ENCODE measurements around the gene ANKRD6.

Gene ANKRD6

DNA sequence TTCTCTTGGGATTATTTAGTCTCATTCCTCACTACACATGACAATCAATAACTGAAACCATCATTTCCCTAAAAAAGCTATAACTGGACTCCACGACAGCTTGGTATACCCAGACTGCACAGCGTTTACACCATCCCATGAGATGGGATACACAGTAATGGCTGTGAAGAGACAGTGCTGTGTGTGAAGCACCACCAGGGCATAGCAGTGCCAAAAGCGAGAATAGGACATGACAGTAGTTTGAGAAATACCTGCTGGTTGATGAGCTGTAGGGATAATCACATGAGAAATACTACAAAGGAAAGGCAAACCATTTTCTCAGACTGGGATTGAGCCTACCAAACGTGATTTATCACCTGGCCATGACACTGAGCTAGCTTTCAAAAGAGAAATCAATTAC, 228.0 kb downstream of the ANKRD6 start:
- TF ChIP-seq, protein P1, sequence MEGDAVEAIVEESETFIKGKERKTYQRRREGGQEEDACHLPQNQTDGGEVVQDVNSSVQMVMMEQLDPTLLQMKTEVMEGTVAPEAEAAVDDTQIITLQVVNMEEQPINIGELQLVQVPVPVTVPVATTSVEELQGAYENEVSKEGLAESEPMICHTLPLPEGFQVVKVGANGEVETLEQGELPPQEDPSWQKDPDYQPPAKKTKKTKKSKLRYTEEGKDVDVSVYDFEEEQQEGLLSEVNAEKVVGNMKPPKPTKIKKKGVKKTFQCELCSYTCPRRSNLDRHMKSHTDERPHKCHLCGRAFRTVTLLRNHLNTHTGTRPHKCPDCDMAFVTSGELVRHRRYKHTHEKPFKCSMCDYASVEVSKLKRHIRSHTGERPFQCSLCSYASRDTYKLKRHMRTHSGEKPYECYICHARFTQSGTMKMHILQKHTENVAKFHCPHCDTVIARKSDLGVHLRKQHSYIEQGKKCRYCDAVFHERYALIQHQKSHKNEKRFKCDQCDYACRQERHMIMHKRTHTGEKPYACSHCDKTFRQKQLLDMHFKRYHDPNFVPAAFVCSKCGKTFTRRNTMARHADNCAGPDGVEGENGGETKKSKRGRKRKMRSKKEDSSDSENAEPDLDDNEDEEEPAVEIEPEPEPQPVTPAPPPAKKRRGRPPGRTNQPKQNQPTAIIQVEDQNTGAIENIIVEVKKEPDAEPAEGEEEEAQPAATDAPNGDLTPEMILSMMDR (IDR thresholded peaks at IDR 0.05; ENCODE audit: insufficient read depth, low read length, missing control alignments), result no peak
- ChIA-PET POLR2A (no interaction called here), CTCF (interaction anchor here (1.6 kb wide), 1 partner anchor 9 kb away, joined by 5 read pairs; no protein-coding TSS in a partner anchor)

DNA sequence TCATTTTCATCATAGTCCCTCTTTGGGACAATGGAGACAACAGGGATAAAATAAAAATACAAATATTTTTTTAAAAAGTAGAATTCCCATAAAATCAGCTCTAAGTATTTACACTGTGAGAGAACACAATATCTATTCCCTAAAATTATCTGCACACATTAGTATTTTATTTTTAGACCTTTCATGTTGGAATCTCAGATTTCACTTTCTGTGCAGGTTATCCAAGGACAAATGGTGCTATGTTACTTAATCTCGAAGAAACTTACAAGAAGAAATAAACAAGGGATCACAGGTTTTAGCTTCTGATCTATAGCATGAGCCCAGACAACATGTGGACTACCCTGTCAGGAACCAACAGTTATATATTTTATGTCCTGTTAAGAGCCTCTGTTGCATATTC, 228.6 kb downstream of the ANKRD6 start:
- ChIA-PET CTCF (interaction anchor here (1.6 kb wide), 1 partner anchor 9 kb away, joined by 5 read pairs; no protein-coding TSS in a partner anchor), POLR2A (no interaction called here)
- no peak for DNase-seq (ENCODE audit: low read depth, low spot score)
- H3K4me3 ChIP-seq (ENCODE audit: low read depth, low read length), result no peak overlapping the region
- TF ChIP-seq, protein P1 (IDR thresholded peaks at IDR 0.05; ENCODE audit: insufficient read depth, low read length, missing control alignments), result no peak

More for the DNA sequence above, 228.0 kb downstream of the ANKRD6 start:
- no peak for DNase-seq (ENCODE audit: low read depth, low spot score)
- no peak overlapping the region for H3K4me3 ChIP-seq (ENCODE audit: low read depth, low read length)

DNA sequence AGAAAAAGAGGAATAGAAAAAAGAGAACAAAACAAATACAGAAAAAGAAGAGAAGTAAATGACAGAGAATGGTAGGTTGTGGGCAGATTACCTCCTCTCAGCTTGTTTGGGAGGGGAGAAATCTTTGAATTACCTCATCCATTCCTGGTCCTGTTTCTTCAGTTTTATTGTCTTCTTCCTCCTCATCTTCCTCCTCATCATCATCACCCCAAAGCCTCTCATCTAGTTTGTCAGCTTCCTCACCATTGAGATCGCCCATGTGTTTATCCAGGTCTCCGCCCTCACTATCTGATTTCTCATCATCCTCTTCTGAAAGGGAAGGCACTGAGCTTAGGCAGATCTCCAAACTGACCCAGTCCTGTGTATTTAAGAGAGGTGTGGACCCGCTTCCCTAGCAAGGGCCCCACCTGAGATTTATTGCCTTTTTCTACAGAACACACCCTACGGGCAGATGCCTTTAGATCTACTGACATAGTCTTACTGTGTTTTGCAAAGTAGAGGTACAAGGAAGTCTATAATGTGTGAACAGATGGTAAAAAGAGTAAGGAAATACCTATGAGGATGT, 229.8 kb downstream of the ANKRD6 start:
- ChIA-PET POLR2A (no interaction called here), CTCF (no interaction called here)
- no peak for DNase-seq (ENCODE audit: low read depth, low spot score)
- TF ChIP-seq, protein P1 (IDR thresholded peaks at IDR 0.05; ENCODE audit: insufficient read depth, low read length, missing control alignments), result no peak
- no peak overlapping the region for H3K4me3 ChIP-seq (ENCODE audit: low read depth, low read length)

DNA sequence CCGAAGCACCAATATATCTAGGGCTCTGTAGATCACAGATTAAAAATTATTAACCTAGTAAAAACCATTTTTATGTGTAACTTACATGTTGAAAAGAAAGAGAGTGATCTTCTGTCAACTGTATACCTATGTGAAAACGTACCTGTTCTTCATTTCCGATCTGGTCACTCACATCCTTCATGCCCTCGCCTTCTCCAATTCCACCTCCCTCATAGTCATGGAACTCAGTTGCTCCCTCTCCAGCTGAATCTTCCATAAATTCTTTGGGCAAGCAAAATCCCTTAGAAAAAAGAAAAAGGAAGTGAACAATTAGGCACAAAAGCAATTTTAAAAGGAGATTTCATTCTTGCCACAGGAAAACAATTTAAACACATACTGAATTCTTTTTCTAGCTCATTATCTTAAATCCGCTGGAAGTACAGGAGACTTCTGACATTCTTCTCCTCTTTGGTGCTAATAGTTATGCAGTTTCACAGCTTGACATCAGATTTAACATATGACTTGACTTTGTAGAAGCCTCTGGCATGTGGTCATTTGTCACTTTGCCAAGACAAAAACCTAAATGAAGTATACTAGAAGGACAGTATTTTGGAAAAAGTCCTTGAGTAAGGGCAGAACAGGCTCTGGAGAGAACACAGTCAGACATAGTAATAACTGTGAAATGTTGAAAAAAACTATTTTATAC, 235.1 kb downstream of the ANKRD6 start:
- DNase-seq (ENCODE audit: low read depth, low spot score), result peak; percentile 3
- TF ChIP-seq, protein P1 (IDR thresholded peaks at IDR 0.05; ENCODE audit: insufficient read depth, low read length, missing control alignments), result no peak
- H3K4me3 ChIP-seq (ENCODE audit: low read depth, low read length), result no peak overlapping the region
- POLR2A ChIA-PET, result interaction anchor here (0.6 kb wide), 1 partner anchor 27 kb away, joined by 3 read pairs; no protein-coding TSS in a partner anchor
- CTCF ChIA-PET, result no interaction called here

DNA sequence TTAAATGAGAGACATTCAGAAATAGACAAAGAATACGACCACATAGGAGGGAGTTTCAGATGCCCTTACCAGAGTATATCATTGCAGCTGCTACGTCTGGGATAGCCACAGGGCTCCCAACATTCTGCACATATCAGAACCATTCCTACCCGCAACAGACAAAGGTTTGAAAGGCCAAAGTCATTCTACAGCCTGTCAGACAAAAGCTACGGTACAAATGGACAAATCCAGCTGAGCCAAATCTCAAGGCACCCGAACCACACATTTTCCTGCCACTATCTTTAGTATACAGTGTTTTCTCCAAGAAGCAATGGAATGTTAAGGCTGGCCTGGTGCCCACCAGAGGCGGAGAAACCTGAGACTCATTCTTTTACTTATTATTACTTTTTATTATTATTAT, 236.1 kb downstream of the ANKRD6 start:
- ChIA-PET POLR2A (no interaction called here), CTCF (no interaction called here)
- H3K4me3 ChIP-seq (ENCODE audit: low read depth, low read length), result no peak overlapping the region
- TF ChIP-seq, protein P1 (IDR thresholded peaks at IDR 0.05; ENCODE audit: insufficient read depth, low read length, missing control alignments), result no peak
- no peak for DNase-seq (ENCODE audit: low read depth, low spot score)

DNA sequence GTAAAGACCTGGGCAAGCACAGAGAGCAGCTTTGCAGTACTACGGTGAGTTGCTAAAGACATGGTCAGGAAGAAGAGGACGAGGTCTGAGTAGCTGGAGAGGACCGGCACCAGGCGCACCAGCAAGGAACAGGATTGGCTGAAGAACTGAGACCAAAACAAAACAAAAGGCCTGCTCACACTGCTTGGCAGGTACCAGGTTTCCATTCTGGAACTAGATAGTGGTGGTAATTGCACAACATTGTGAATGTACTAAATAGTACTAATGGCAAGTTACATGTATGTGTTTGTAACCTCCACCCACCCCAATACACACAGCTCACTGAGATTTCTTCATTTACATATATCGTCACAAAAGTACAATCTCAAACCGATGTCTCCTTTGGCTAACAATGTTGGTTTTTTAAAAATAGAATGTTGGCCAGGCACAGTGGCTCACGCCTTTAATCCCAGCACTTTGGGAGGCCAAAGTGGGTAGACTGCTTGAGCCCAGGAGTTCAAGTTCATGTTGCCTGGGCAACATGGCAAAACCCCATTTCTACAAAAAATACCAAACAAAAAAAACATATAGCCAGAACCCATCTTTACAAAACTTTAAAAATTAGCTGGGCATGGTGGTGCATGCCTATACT, 238.1 kb downstream of the ANKRD6 start:
- TF ChIP-seq, protein P1 (IDR thresholded peaks at IDR 0.05; ENCODE audit: insufficient read depth, low read length, missing control alignments), result no peak
- H3K4me3 ChIP-seq (ENCODE audit: low read depth, low read length), result no peak overlapping the region
- DNase-seq (ENCODE audit: low read depth, low spot score), result no peak
- ChIA-PET CTCF (interaction anchor here (1.3 kb wide), 1 partner anchor 360 kb away, joined by 3 read pairs; no protein-coding TSS in a partner anchor), POLR2A (no interaction called here)

Measured in AG04449 (cell line).